Neural cell (in vitro differentiated cells): ENCODE measurements around the gene MAST2. TPM values are rescaled to one million over a fixed set of nuclear protein-coding genes. Genes with fewer than 3 reads are reported as not detected.

Experiments used
- H2AFZ ChIP-seq: fragments of 200-600, 300-800 bp; sonication (generic), shearing (Covaris generic); 2 replicates; pipeline ENCODE4 v1.6.0; 2014; ENCODE audit warnings: low read depth, mild to moderate bottlenecking, antibody characterized with exemption, low read length, moderate library complexity
- H3F3A ChIP-seq: fragments of 200-600 bp; shearing (Covaris generic); 2 replicates; pipeline ENCODE4 v1.6.1; 2016; ENCODE audit warnings: mild to moderate bottlenecking, moderate library complexity, mixed read lengths, antibody characterized with exemption, low read length; ENCODE audit not compliant: insufficient read depth, poor library complexity, severe bottlenecking
- H3K27ac ChIP-seq: fragments of 200-600, 300-800 bp; sonication (generic), shearing (Covaris generic); 2 replicates; pipeline ENCODE4 v1.5.1; 2014; ENCODE audit warnings: mild to moderate bottlenecking, low read length, moderate library complexity
- H3K27me3 ChIP-seq: fragments of 300-800, 200-600 bp; sonication (generic), shearing (Covaris generic); 2 replicates; pipeline ENCODE4 v1.6.0; 2014; ENCODE audit warnings: mild to moderate bottlenecking, low read depth, low read length, moderate library complexity; ENCODE audit not compliant: insufficient read depth
- H3K36me3 ChIP-seq: fragments of 300-800, 200-600 bp; sonication (generic), shearing (Covaris generic); 2 replicates; pipeline ENCODE4 v1.5.1; 2014; ENCODE audit warnings: mild to moderate bottlenecking, antibody characterized with exemption, low read length, moderate library complexity; ENCODE audit not compliant: insufficient read depth
- H3K4me2 ChIP-seq: fragments of 300-800, 200-600 bp; sonication (generic), shearing (Covaris generic); 2 replicates; pipeline ENCODE4 v1.6.0; 2014; ENCODE audit warnings: mild to moderate bottlenecking, low read length
- H3K4me3 ChIP-seq: fragments of 300-800, 200-600 bp; sonication (generic), shearing (Covaris generic); 2 replicates; pipeline ENCODE4 v1.5.1; 2014; ENCODE audit warnings: mild to moderate bottlenecking, low read length, moderate library complexity
- H3K79me2 ChIP-seq: fragments of 200-600 bp; shearing (Covaris generic); replicated peaks from 2 replicates; pipeline ENCODE4 v1.6.0; 2014; ENCODE audit warnings: mild to moderate bottlenecking, low read length, moderate library complexity; ENCODE audit not compliant: insufficient read depth
- H3K9ac ChIP-seq: fragments of 300-800, 200-600 bp; sonication (generic), shearing (Covaris generic); 2 replicates; pipeline ENCODE4 v1.6.1; 2016; ENCODE audit warnings: mild to moderate bottlenecking, low read length, mixed read lengths
- H3K9me2 ChIP-seq: fragments of 200-600 bp; shearing (Covaris generic); 2 replicates; pipeline ENCODE4 v1.6.1; 2016; ENCODE audit warnings: mild to moderate bottlenecking, low read length, mixed read lengths; ENCODE audit not compliant: insufficient read depth
- H3K9me3 ChIP-seq: fragments of 200-600, 300-800 bp; sonication (generic), shearing (Covaris generic); 2 replicates; pipeline ENCODE4 v1.6.1; 2016; ENCODE audit warnings: mild to moderate bottlenecking, mixed run types, low read length, moderate library complexity, mixed read lengths
- H4K20me1 ChIP-seq: fragments of 200-600 bp; shearing (Covaris generic); 2 replicates; pipeline ENCODE4 v1.6.1; 2016; ENCODE audit warnings: mild to moderate bottlenecking, mixed run types; ENCODE audit not compliant: insufficient read depth
- EP300 ChIP-seq: fragments of 450-650 bp; conservative IDR thresholded peaks from 2 replicates; pipeline ENCODE4 v1.6.1; 2014; ENCODE audit warnings: antibody characterized with exemption, mild to moderate bottlenecking, moderate library complexity; ENCODE audit not compliant: poor library complexity, severe bottlenecking
- EZH2 ChIP-seq: fragments of 200-600, 300-800 bp; shearing (Covaris generic), sonication (generic); IDR thresholded peaks from 2 replicates; pipeline ENCODE4 v1.6.1; 2014; ENCODE audit warnings: antibody characterized with exemption, low read length, borderline replicate concordance, mild to moderate bottlenecking; ENCODE audit not compliant: insufficient read depth, poor library complexity, severe bottlenecking
- MXI1 ChIP-seq: fragments of 450-650 bp; conservative IDR thresholded peaks from 2 replicates; pipeline ENCODE4 v1.6.1; 2014; ENCODE audit warnings: antibody characterized with exemption, mild to moderate bottlenecking; ENCODE audit not compliant: poor library complexity, severe bottlenecking
- POLR2AphosphoS5 ChIP-seq: IDR thresholded peaks from 2 replicates; pipeline ENCODE4 v1.6.1; 2012
- RAD21 ChIP-seq: fragments of 450-650 bp; conservative IDR thresholded peaks from 2 replicates; pipeline ENCODE4 v1.6.1; 2014; ENCODE audit warnings: antibody characterized with exemption, mild to moderate bottlenecking, moderate library complexity
- SMC3 ChIP-seq: fragments of 450-650 bp; conservative IDR thresholded peaks from 2 replicates; pipeline ENCODE4 v1.6.1; 2014; ENCODE audit warnings: antibody characterized with exemption, mild to moderate bottlenecking, moderate library complexity; ENCODE audit not compliant: poor library complexity
- TAF1 ChIP-seq: IDR thresholded peaks from 2 replicates; pipeline ENCODE4 v1.6.1; 2012; ENCODE audit warnings: low read depth
- polyA plus RNA-seq: library from polyadenylated mRNA; depleted of rRNA; stranded (reverse); fragments of >200 nt; gene quantifications from 2 replicates; pipeline ENCODE4 v1.2.3, GENCODE V29; 2014
- TF ChIP-seq, protein P1 (sequence below): IDR thresholded peaks from 2 replicates; pipeline ENCODE4 v1.6.1; 2012; ENCODE audit warnings: borderline replicate concordance
- TF ChIP-seq, protein P2 (sequence below): fragments of 450-650 bp; IDR thresholded peaks from 2 replicates; pipeline ENCODE4 v1.5.1; 2014; ENCODE audit warnings: antibody characterized with exemption, mild to moderate bottlenecking, moderate library complexity; ENCODE audit not compliant: poor library complexity, severe bottlenecking

Gene MAST2
- polyA plus RNA-seq, 1 donor from 2014 or later = 22.2 TPM

DNA sequence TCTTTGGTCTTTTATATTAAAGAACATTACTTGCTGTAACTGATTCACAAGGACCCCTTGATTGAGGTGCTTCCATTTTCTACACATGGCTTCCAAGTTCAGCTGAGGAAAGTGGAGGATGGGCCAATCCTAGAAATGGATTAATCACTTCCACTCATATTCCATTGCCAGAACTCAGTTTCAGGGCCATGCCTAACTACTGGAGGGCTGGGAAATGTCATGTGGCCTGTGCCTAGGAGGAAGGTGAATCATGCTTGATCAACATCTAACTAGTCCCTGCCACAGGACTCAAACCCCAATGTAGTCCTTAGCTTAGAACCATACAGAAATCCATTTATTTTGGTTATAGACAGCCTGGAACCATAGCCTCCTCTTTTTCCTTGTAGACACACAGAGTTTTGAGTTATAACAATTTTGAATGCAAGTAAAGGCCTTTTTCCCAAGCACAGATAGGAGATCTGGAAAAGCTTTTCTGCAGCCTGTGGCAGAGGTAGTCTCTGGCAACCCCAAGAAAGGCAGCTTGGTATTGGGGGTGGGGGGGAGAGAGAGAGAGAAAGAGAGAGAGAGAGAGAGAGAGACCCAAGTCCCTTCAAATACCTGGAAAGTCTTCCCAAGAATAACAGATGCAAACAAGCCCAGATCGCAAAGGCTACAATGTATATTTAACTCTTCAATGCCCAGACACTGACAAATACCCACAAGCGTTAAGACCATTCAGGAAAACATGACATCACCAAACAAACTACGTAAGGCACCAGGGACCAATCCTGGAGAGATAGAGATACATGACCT is 12.5 kb downstream of the MAST2 start:
- H3K27ac ChIP-seq = no peak overlapping the region
- peaks cover 3% of the 10 kb centered on the region for H3K79me2 ChIP-seq
- TF ChIP-seq POLR2AphosphoS5 (no peak), TAF1 (no peak)

DNA sequence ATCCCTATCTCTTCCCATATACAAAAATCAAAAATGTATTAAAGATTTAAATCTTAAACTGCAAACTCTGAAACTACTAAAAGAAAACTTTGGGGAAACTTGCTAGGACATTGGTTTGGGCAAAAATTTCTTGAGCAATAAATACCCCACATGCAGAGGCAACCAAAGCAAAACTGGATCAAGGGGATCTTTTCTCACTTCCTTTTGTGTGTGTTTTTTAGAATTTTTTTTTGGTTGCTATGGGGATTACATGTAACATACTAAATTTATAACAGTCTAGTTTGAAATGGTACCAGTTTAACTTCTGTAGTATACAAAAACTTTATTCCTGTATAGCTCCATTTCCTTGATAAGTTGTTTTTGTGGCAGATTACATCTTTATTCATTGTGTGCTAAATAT is 16.8 kb downstream of the MAST2 start:
- peaks cover 3% of the 10 kb centered on the region for H3K79me2 ChIP-seq
- H3F3A ChIP-seq = no peaks in the 10 kb centered on the region
- no peaks in the 10 kb centered on the region for H3K36me3 ChIP-seq
- no peak overlapping the region for H3K9ac ChIP-seq
- H3K9me2 ChIP-seq = no peaks in the 10 kb centered on the region
- H4K20me1 ChIP-seq = no peaks in the 10 kb centered on the region
- TF ChIP-seq EP300 (no peak), POLR2AphosphoS5 (no peak), TAF1 (no peak), SMC3 (no peak), MXI1 (no peak), RAD21 (no peak), EZH2 (no peak)
- TF ChIP-seq, protein P1, sequence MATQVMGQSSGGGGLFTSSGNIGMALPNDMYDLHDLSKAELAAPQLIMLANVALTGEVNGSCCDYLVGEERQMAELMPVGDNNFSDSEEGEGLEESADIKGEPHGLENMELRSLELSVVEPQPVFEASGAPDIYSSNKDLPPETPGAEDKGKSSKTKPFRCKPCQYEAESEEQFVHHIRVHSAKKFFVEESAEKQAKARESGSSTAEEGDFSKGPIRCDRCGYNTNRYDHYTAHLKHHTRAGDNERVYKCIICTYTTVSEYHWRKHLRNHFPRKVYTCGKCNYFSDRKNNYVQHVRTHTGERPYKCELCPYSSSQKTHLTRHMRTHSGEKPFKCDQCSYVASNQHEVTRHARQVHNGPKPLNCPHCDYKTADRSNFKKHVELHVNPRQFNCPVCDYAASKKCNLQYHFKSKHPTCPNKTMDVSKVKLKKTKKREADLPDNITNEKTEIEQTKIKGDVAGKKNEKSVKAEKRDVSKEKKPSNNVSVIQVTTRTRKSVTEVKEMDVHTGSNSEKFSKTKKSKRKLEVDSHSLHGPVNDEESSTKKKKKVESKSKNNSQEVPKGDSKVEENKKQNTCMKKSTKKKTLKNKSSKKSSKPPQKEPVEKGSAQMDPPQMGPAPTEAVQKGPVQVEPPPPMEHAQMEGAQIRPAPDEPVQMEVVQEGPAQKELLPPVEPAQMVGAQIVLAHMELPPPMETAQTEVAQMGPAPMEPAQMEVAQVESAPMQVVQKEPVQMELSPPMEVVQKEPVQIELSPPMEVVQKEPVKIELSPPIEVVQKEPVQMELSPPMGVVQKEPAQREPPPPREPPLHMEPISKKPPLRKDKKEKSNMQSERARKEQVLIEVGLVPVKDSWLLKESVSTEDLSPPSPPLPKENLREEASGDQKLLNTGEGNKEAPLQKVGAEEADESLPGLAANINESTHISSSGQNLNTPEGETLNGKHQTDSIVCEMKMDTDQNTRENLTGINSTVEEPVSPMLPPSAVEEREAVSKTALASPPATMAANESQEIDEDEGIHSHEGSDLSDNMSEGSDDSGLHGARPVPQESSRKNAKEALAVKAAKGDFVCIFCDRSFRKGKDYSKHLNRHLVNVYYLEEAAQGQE = no peak
- TF ChIP-seq, protein P2, sequence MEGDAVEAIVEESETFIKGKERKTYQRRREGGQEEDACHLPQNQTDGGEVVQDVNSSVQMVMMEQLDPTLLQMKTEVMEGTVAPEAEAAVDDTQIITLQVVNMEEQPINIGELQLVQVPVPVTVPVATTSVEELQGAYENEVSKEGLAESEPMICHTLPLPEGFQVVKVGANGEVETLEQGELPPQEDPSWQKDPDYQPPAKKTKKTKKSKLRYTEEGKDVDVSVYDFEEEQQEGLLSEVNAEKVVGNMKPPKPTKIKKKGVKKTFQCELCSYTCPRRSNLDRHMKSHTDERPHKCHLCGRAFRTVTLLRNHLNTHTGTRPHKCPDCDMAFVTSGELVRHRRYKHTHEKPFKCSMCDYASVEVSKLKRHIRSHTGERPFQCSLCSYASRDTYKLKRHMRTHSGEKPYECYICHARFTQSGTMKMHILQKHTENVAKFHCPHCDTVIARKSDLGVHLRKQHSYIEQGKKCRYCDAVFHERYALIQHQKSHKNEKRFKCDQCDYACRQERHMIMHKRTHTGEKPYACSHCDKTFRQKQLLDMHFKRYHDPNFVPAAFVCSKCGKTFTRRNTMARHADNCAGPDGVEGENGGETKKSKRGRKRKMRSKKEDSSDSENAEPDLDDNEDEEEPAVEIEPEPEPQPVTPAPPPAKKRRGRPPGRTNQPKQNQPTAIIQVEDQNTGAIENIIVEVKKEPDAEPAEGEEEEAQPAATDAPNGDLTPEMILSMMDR = no peak
- no peak overlapping the region for H3K27ac ChIP-seq
- H2AFZ ChIP-seq = no peak overlapping the region
- no peak overlapping the region for H3K4me2 ChIP-seq
- H3K27me3 ChIP-seq = no peaks in the 10 kb centered on the region
- no peaks in the 10 kb centered on the region for H3K9me3 ChIP-seq
- no peak overlapping the region for H3K4me3 ChIP-seq

More for the DNA sequence above, 12.5 kb downstream of the MAST2 start:
- H3F3A ChIP-seq = no peaks in the 10 kb centered on the region
- H3K9ac ChIP-seq = no peak overlapping the region
- no peaks in the 10 kb centered on the region for H3K36me3 ChIP-seq
- H4K20me1 ChIP-seq = no peaks in the 10 kb centered on the region
- H3K27me3 ChIP-seq = no peaks in the 10 kb centered on the region
- H3K9me3 ChIP-seq = no peaks in the 10 kb centered on the region
- no peak overlapping the region for H3K4me3 ChIP-seq
- H2AFZ ChIP-seq = no peak overlapping the region
- H3K4me2 ChIP-seq = no peak overlapping the region
- H3K9me2 ChIP-seq = no peaks in the 10 kb centered on the region
